HUDEP-2 (cell line): ENCODE results near the gene FAM72A.
"Not testable (repeated sequence)": the region's sequence is repeated elsewhere in the genome, so short reads cannot be mapped to it uniquely, and the experiment has no call there.

ENCODE experiments used
- DNase-seq, 76 experiments: peaks; one replicate each; lab custom pipeline; 2025; ENCODE audit not compliant: unreplicated experiment in 76 of 76; lab: John Stamatoyannopoulos, UW

The FAM72A gene

GRCh38 chr1:206173110-206173719 is 29.4 kb downstream of the FAM72A start:
- not testable (repeated sequence) for DNase-seq

GRCh38 chr1:206169794-206170193 is 32.8 kb downstream of the FAM72A start:
- not testable (repeated sequence) for DNase-seq

GRCh38 chr1:206167350-206168029 is 35.1 kb downstream of the FAM72A start:
- DNase-seq: not testable (repeated sequence)

GRCh38 chr1:206145771-206146290 is 56.8 kb downstream of the FAM72A start:
- no peak for DNase-seq

GRCh38 chr1:206144605-206145004 is 58.0 kb downstream of the FAM72A start:
- DNase-seq: no peak

GRCh38 chr1:206143537-206144172 is 59.0 kb downstream of the FAM72A start:
- DNase-seq: no peak

- no peak for DNase-seq
Observed at GRCh38 chr1:206142770-206143169, 59.9 kb downstream of the FAM72A start.

- DNase-seq: no peak
Observed at GRCh38 chr1:206142011-206142410, 60.6 kb downstream of the FAM72A start.

GRCh38 chr1:206136241-206136640 is 66.4 kb downstream of the FAM72A start:
- no peak for DNase-seq
